HAP-1 (cell line): ENCODE data around the gene ABHD4.
"Not testable (repeated sequence)": the region's sequence is repeated elsewhere in the genome, so short reads cannot be mapped to it uniquely, and the experiment has no call there.

ENCODE experiments used
- DNase-seq, 2 experiments: peaks; one replicate each; pipeline ENCODE4 v3.0.0-alpha.2; 2016 to 2020; ENCODE audit warnings: low spot score in 2 of 2
- H3K27me3 ChIP-seq: fragments of 250-450 bp; sonication (Bioruptor Pico); 2 replicates; pipeline ENCODE4 v1.5.1; 2020; ENCODE audit warnings: low read depth, mild to moderate bottlenecking, moderate library complexity
- H3K36me3 ChIP-seq: fragments of 250-450 bp; sonication (Bioruptor Pico); replicated peaks from 2 replicates; pipeline ENCODE4 v1.5.1; 2020; ENCODE audit warnings: mild to moderate bottlenecking
- H3K4me1 ChIP-seq: fragments of 250-450 bp; sonication (Bioruptor Pico); 2 replicates; pipeline ENCODE4 v1.5.1; 2020; ENCODE audit warnings: mild to moderate bottlenecking
- H3K4me3 ChIP-seq: fragments of 250-450 bp; sonication (Bioruptor Pico); 2 replicates; pipeline ENCODE4 v1.5.1; 2020; ENCODE audit warnings: mild to moderate bottlenecking, moderate library complexity
- H3K9me3 ChIP-seq: fragments of 250-450 bp; sonication (Bioruptor Pico); 2 replicates; pipeline ENCODE4 v1.5.1; 2020; ENCODE audit warnings: mild to moderate bottlenecking, moderate library complexity
- in situ Hi-C: fragments of 300-500 bp; cut with MboI; formaldehyde crosslinking; loops from 3 replicates; pipeline ENCODE4 v1.14.3; 2020; ENCODE audit warnings: low sequenced_read_pairs, inconsistent platforms, mixed read lengths

Gene ABHD4

GRCh38 chr14:22629361-22629760 lies 31.3 kb downstream of the ABHD4 start:
- no peak overlapping the region for H3K4me3 ChIP-seq
- no peaks in the 10 kb centered on the region for H3K27me3 ChIP-seq
- H3K36me3 ChIP-seq, result no peaks in the 10 kb centered on the region
- no peak for DNase-seq
- no peaks in the 10 kb centered on the region for H3K9me3 ChIP-seq
- in situ Hi-C loops, result no loop called here
- no peaks in the 10 kb centered on the region for H3K4me1 ChIP-seq

GRCh38 chr14:22630066-22630465 lies 32.0 kb downstream of the ABHD4 start:
- DNase-seq, result no peak
- Histone ChIP-seq H3K27me3 (no peaks in the 10 kb centered on the region), H3K4me3 (no peak overlapping the region), H3K4me1 (no peaks in the 10 kb centered on the region), H3K9me3 (no peaks in the 10 kb centered on the region), H3K36me3 (no peaks in the 10 kb centered on the region)
- in situ Hi-C loops, result no loop called here

GRCh38 chr14:22630486-22630885 lies 32.4 kb downstream of the ABHD4 start:
- H3K4me1 ChIP-seq, result no peaks in the 10 kb centered on the region
- no peaks in the 10 kb centered on the region for H3K27me3 ChIP-seq
- no peaks in the 10 kb centered on the region for H3K36me3 ChIP-seq
- in situ Hi-C loops, result no loop called here
- no peaks in the 10 kb centered on the region for H3K9me3 ChIP-seq
- no peak for DNase-seq
- H3K4me3 ChIP-seq, result no peak overlapping the region

DNA sequence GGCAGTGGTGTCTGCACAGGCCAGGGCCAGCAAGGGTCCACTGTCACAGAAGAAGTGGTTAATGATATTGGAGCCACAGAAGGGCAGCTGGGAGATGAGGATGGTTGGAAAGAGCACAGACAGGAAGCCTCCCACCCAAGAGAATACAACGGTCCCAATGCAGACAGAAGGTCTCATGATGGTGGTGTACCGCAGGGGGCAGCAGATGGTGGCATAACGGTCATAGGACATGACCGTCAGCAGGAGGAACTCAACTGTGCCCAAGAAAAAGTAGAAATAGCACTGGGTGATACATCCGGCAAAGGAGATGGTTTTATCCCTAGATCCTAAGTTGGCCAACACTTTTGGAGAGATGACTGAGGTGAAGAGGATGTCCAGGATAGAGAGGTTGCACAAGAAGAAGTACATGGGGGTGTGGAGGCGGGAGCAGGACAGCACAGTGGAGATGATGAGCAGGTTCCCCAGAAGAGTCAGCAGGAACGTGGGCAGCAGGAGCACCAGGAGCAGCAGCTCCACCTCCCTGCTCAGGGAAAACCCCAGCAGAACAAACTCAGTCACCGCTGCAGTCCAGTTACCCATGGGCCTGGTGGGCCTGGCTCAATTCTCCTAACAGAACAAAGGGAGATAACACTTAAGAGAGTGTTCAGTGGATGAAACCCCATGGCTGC lies 36.3 kb downstream of the ABHD4 start:
- no peaks in the 10 kb centered on the region for H3K27me3 ChIP-seq
- H3K4me3 ChIP-seq, result no peak overlapping the region
- H3K4me1 ChIP-seq, result no peaks in the 10 kb centered on the region
- no peaks in the 10 kb centered on the region for H3K36me3 ChIP-seq
- DNase-seq, result no peak
- no peaks in the 10 kb centered on the region for H3K9me3 ChIP-seq
- in situ Hi-C loops, result no loop called here

- H3K27me3 ChIP-seq, H3K4me1 ChIP-seq, H3K36me3 ChIP-seq, H3K4me3 ChIP-seq, DNase-seq, in situ Hi-C loops, H3K9me3 ChIP-seq: not testable (repeated sequence)
Observed at GRCh38 chr14:22635980-22636379, 37.9 kb downstream of the ABHD4 start.

GRCh38 chr14:22640192-22640591 lies 42.1 kb downstream of the ABHD4 start:
- Histone ChIP-seq H3K27me3 (no peaks in the 10 kb centered on the region), H3K4me1 (no peaks in the 10 kb centered on the region), H3K4me3 (no peak overlapping the region), H3K9me3 (no peaks in the 10 kb centered on the region), H3K36me3 (no peaks in the 10 kb centered on the region)
- in situ Hi-C loops, result no loop called here
- no peak for DNase-seq

DNA sequence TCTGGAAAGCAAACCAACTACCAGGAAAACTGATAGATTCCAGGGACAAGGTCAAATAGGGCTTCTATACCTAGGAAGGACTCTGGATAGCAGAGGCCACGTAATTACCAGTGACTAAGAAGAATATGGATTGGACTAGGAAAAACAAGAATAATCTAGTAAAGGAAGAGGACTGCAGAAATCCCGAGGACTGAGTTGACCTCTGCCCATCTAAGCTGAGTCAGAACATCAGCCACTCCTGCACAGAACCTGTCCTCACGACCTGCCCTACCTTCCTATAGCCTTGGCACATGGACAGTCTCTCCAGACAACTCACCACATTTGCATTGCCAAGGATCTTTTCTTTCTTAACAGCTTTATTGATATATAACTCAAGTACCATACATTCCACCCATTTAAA lies 43.7 kb downstream of the ABHD4 start:
- no peaks in the 10 kb centered on the region for H3K9me3 ChIP-seq
- no peak for DNase-seq
- in situ Hi-C loops, result no loop called here
- H3K4me3 ChIP-seq, result no peak overlapping the region
- H3K36me3 ChIP-seq, result no peaks in the 10 kb centered on the region
- H3K4me1 ChIP-seq, result no peaks in the 10 kb centered on the region
- no peaks in the 10 kb centered on the region for H3K27me3 ChIP-seq

DNA sequence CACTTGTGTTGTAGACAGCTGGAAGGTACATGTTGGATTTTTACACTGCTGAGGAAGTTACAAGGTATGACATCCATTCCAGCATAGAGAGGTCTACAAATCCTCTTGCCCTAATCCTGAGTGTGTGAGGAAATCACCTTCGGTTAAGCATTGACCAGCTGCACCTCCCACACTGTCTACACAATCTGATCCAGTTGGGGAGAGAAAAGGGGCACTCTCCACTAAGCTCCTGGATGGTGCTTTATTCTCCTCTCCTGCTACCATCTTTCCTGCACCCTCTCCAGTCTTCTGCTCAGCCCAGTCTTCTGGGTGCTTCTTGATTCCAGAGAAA lies 46.2 kb downstream of the ABHD4 start, which contains the start of gene OR6J1:
Gene OR6J1 (minus strand): TSS at position 48 of the 331 bp plus-strand sequence. CDS start 9,541 bp downstream, outside the sequence.
- H3K36me3 ChIP-seq, result no peaks in the 10 kb centered on the region
- no peaks in the 10 kb centered on the region for H3K9me3 ChIP-seq
- in situ Hi-C loops, result no loop called here
- H3K4me3 ChIP-seq, result no peak within 1 kb of the TSS
- H3K27me3 ChIP-seq, result no peaks in the 10 kb centered on the region
- H3K4me1 ChIP-seq, result no peaks in the 10 kb centered on the region
- no peak for DNase-seq

- no peaks in the 10 kb centered on the region for H3K36me3 ChIP-seq
- H3K9me3 ChIP-seq, result no peaks in the 10 kb centered on the region
- in situ Hi-C loops, result no loop called here
- no peak overlapping the region for H3K4me3 ChIP-seq
- no peaks in the 10 kb centered on the region for H3K4me1 ChIP-seq
- no peak for DNase-seq
- H3K27me3 ChIP-seq, result no peaks in the 10 kb centered on the region
Observed at GRCh38 chr14:22646570-22647254, 48.6 kb downstream of the ABHD4 start.

GRCh38 chr14:22648506-22648905 lies 50.4 kb downstream of the ABHD4 start:
- in situ Hi-C loops, result no loop called here
- no peaks in the 10 kb centered on the region for H3K4me1 ChIP-seq
- no peak for DNase-seq
- no peaks in the 10 kb centered on the region for H3K36me3 ChIP-seq
- H3K27me3 ChIP-seq, result no peaks in the 10 kb centered on the region
- H3K9me3 ChIP-seq, result no peaks in the 10 kb centered on the region
- H3K4me3 ChIP-seq, result no peak overlapping the region

DNA sequence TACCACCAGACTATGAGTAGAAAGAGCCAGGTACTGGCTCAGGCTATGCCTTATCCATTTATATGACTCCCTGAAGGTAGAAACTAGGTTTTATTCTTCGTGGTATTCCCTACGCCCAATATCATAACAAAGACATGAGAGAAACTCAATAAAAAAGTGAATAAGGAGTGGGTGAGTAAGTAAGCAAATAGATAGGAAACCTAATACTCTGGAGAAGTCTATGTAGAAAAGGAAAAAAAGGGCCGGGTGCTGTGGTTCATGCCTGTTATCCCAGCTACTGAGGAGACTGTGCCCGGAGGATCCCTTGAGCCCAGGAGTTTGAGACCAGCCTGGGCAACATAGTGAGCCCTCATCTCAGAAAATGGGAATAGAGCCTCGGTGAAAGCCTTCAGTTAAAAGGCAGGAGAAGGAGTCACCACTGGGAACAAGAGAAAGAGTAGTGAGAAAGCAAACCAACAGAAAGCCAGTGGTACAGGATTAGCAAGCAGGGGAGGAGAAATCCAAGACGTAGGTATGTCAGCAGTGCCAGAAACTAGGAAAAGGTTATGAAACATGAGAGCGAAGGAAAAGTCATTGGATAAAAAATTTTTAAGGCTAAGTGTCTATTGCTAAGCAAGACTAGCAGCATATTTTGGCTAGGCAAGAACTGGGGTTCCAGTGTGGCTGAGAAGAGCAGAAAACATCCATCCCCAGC lies 52.1 kb downstream of the ABHD4 start:
- H3K4me3 ChIP-seq, result no peak overlapping the region
- H3K9me3 ChIP-seq, result no peaks in the 10 kb centered on the region
- no peaks in the 10 kb centered on the region for H3K27me3 ChIP-seq
- no peak for DNase-seq
- in situ Hi-C loops, result no loop called here
- H3K4me1 ChIP-seq, result no peaks in the 10 kb centered on the region
- no peaks in the 10 kb centered on the region for H3K36me3 ChIP-seq

- DNase-seq, result no peak
- in situ Hi-C loops, result no loop called here
- H3K9me3 ChIP-seq, result no peaks in the 10 kb centered on the region
- H3K27me3 ChIP-seq, result no peaks in the 10 kb centered on the region
- no peaks in the 10 kb centered on the region for H3K4me1 ChIP-seq
- H3K4me3 ChIP-seq, result no peak overlapping the region
- no peaks in the 10 kb centered on the region for H3K36me3 ChIP-seq
Observed at GRCh38 chr14:22650960-22651521, 52.9 kb downstream of the ABHD4 start.

GRCh38 chr14:22651586-22651985 lies 53.5 kb downstream of the ABHD4 start:
- DNase-seq, result no peak
- Histone ChIP-seq H3K36me3 (no peaks in the 10 kb centered on the region), H3K27me3 (no peaks in the 10 kb centered on the region), H3K9me3 (no peaks in the 10 kb centered on the region), H3K4me3 (no peak overlapping the region), H3K4me1 (no peaks in the 10 kb centered on the region)
- in situ Hi-C loops, result no loop called here

- Histone ChIP-seq H3K27me3 (no peaks in the 10 kb centered on the region), H3K4me3 (no peak overlapping the region), H3K9me3 (no peaks in the 10 kb centered on the region), H3K4me1 (no peaks in the 10 kb centered on the region), H3K36me3 (no peaks in the 10 kb centered on the region)
- in situ Hi-C loops, result no loop called here
- peak; percentile 72 to 81 for DNase-seq
Observed at GRCh38 chr14:22653012-22653621, 55.0 kb downstream of the ABHD4 start.
